ENCODE results near the gene ABHD14A.

DNA sequence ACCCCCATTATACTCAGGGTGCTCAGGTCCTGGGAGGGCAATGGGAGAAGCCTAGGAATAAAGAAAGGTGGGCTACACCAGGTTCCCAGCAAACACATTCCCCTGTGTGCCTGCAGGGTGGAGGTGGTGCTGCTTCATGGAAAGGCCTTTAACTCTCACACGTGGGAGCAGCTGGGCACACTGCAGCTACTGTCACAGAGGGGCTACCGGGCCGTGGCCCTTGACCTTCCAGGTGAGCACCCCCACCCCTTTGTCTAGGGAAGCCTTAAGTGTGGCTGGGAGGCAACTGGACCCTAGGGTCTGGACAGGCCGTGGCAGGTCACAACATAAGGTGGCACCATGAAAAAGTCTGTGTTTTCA lies 3.3 kb downstream of the ABHD14A start:
- TF ChIP-seq, protein P1, sequence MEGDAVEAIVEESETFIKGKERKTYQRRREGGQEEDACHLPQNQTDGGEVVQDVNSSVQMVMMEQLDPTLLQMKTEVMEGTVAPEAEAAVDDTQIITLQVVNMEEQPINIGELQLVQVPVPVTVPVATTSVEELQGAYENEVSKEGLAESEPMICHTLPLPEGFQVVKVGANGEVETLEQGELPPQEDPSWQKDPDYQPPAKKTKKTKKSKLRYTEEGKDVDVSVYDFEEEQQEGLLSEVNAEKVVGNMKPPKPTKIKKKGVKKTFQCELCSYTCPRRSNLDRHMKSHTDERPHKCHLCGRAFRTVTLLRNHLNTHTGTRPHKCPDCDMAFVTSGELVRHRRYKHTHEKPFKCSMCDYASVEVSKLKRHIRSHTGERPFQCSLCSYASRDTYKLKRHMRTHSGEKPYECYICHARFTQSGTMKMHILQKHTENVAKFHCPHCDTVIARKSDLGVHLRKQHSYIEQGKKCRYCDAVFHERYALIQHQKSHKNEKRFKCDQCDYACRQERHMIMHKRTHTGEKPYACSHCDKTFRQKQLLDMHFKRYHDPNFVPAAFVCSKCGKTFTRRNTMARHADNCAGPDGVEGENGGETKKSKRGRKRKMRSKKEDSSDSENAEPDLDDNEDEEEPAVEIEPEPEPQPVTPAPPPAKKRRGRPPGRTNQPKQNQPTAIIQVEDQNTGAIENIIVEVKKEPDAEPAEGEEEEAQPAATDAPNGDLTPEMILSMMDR (IDR thresholded peaks at IDR 0.05; ENCODE audit: low read depth, low read length) = no peak
- TF ChIP-seq EZH2phosphoT487 (IDR thresholded peaks at IDR 0.05; ENCODE audit: low read depth) = no peak

Measured in OCI-LY3 (cell line).